Mucosa of descending colon (tissue), 3 donors: ENCODE results near the gene KCTD17. TPM values are rescaled to one million over a fixed set of nuclear protein-coding genes. Genes with fewer than 3 reads are reported as not detected.

Experiments
- ATAC-seq: fragments of 200-7000 bp; cut with Tn5 transposase; one replicate; pipeline ENCODE4 v1.9.1; 2020; ENCODE audit warnings: mild to moderate bottlenecking, moderate library complexity
- DNase-seq, 3 donors: peaks; one replicate each; pipeline ENCODE4 v3.0.0-alpha.2; 2020
- H3K36me3 ChIP-seq: fragments of 200-600 bp; one replicate; pipeline ENCODE4 v1.8.0; 2021; ENCODE audit warnings: low read depth, mild to moderate bottlenecking
- H3K4me1 ChIP-seq: fragments of 200-600 bp; one replicate; pipeline ENCODE4 v1.8.0; 2021; ENCODE audit warnings: low read depth, mild to moderate bottlenecking
- H3K4me3 ChIP-seq: fragments of 200-600 bp; one replicate; pipeline ENCODE4 v1.8.0; 2021; ENCODE audit warnings: mild to moderate bottlenecking
- H3K9me3 ChIP-seq: fragments of 200-600 bp; one replicate; pipeline ENCODE4 v1.8.0; 2021; ENCODE audit warnings: mild to moderate bottlenecking
- intact Hi-C, 2 donors: fragments of 100-400 bp; cut with DNase I in 1 of 2; cut with micrococcal nuclease in 1 of 2; formaldehyde crosslinking; loops; one replicate each; pipeline versions ENCODE4 v1.11.0 to v1.11.1; 2022; cut with DNase I, micrococcal nuclease
- total RNA-seq, 3 donors: library from RNA; stranded (reverse); fragmentation: NEBNext Ultra II Directional in 2 of 3; extraction: Animal tissue kit (Norgen Biotek cat#: 25700) in 2 of 3; gene quantifications; one replicate each; pipeline versions ENCODE4 v1.2.1 to v1.2.4, GENCODE V29; 2021 to 2023
- TF ChIP-seq, protein P1 (sequence below): fragments of 200-600 bp; IDR thresholded peaks from one replicate; pipeline ENCODE4 v1.8.0; 2022; ENCODE audit warnings: antibody characterized with exemption, mild to moderate bottlenecking
- donor health status: DM: no; HTN: no; CAD: no; lungs with moderate emphysema.
- donor health status: DM: no; HTN: no; CAD: no.
- donor health status: DM: no; HTN: yes; CAD: no.

Gene KCTD17
- total RNA-seq, 3 donors from 2014 or later, result 24.9 to 40.1 (median 31.3) TPM

GRCh38 chr22:37021710-37022482 is 29.6 kb upstream of the KCTD17 start:
- DNase-seq (peak in 2 of 3 donors; percentile 60 to 70), ATAC-seq (no peak)
- peaks cover 3% of the 10 kb centered on the region for H3K36me3 ChIP-seq
- intact Hi-C loops, result no loop called here
- H3K4me1 ChIP-seq, result peaks cover 45% of the 10 kb centered on the region
- TF ChIP-seq, protein P1, sequence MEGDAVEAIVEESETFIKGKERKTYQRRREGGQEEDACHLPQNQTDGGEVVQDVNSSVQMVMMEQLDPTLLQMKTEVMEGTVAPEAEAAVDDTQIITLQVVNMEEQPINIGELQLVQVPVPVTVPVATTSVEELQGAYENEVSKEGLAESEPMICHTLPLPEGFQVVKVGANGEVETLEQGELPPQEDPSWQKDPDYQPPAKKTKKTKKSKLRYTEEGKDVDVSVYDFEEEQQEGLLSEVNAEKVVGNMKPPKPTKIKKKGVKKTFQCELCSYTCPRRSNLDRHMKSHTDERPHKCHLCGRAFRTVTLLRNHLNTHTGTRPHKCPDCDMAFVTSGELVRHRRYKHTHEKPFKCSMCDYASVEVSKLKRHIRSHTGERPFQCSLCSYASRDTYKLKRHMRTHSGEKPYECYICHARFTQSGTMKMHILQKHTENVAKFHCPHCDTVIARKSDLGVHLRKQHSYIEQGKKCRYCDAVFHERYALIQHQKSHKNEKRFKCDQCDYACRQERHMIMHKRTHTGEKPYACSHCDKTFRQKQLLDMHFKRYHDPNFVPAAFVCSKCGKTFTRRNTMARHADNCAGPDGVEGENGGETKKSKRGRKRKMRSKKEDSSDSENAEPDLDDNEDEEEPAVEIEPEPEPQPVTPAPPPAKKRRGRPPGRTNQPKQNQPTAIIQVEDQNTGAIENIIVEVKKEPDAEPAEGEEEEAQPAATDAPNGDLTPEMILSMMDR, result peak; percentile 54
- H3K9me3 ChIP-seq, result no peaks in the 10 kb centered on the region
- no peak overlapping the region for H3K4me3 ChIP-seq

- intact Hi-C loops, result no loop called here
- H3K4me3 ChIP-seq, result no peak overlapping the region
- no peaks in the 10 kb centered on the region for H3K9me3 ChIP-seq
- TF ChIP-seq, protein P1, result no peak
- DNase-seq (peak in 2 of 3 donors; percentile 37 to 58), ATAC-seq (no peak)
- H3K36me3 ChIP-seq, result peaks cover 3% of the 10 kb centered on the region
- peaks cover 39% of the 10 kb centered on the region for H3K4me1 ChIP-seq
These were observed 28.8 kb upstream of the KCTD17 start for GRCh38 chr22:37022483-37023337.

DNA sequence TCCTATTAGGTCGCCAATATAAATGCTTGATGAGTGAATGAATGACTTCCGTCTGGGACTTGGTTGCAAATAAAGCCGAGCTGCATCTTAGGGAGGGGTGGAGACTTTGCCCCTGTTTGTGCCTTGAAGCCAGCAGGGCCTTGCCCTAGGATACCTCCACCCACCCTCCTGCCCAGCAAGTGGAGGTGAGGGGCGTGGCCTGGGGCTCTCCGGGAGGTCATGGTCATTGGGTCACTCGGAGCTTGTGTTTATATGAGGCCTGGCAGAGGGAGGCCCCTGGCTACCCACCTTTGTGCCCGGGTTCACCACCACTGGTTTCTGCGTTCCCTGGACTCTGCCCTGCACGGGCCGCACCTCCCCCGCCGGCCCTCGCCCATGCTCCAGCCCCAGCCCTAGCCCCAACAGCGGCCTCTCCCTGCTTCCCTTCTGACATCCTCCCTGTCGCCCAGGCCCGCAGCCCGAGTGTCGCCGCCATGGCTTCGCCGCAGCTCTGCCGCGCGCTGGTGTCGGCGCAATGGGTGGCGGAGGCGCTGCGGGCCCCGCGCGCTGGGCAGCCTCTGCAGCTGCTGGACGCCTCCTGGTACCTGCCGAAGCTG is 27.7 kb upstream of the KCTD17 start:
- intact Hi-C loops, result no loop called here
- DNase-seq, result peak; percentile 81 to 91 (median 90)
- Histone ChIP-seq H3K4me3 (no peak overlapping the region), H3K9me3 (no peaks in the 10 kb centered on the region), H3K4me1 (peaks cover 31% of the 10 kb centered on the region), H3K36me3 (peaks cover 3% of the 10 kb centered on the region)
- ATAC-seq, result peak; percentile 70
- TF ChIP-seq, protein P1, result no peak

DNA sequence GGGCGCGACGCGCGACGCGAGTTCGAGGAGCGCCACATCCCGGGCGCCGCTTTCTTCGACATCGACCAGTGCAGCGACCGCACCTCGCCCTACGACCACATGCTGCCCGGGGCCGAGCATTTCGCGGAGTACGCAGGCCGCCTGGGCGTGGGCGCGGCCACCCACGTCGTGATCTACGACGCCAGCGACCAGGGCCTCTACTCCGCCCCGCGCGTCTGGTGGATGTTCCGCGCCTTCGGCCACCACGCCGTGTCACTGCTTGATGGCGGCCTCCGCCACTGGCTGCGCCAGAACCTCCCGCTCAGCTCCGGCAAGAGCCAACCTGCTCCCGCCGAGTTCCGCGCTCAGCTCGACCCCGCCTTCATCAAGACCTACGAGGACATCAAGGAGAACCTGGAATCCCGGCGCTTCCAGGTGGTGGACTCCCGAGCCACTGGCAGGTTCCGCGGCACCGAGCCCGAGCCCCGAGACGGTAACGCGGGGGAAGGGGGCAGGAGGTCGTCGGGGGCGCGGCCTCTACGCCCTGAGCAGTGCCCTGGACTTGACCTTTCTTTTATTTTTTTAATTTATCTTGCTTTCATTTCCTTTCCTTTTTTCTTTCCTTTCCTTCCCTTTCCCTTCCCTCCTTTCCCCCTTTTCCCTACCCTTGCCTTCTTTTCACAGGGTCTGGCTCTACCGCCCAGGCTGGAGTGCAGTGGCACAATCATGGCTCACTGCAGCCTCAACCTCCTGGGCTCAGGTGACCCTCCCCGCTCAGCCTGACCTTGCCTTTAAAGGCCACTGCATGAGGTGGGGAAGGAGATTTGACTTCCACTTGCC is 27.0 kb upstream of the KCTD17 start:
- ATAC-seq (peak; percentile 25), DNase-seq (peak; percentile 37 to 80 (median 74))
- TF ChIP-seq, protein P1, result no peak
- Histone ChIP-seq H3K9me3 (no peaks in the 10 kb centered on the region), H3K4me1 (peaks cover 31% of the 10 kb centered on the region), H3K36me3 (peaks cover 3% of the 10 kb centered on the region), H3K4me3 (no peak overlapping the region)
- intact Hi-C loops, result no loop called here
